ENCODE data around the gene SPATA21.
"Not testable (repeated sequence)": the region's sequence is repeated elsewhere in the genome, so short reads cannot be mapped to it uniquely, and the experiment has no call there.

The SPATA21 gene

DNA sequence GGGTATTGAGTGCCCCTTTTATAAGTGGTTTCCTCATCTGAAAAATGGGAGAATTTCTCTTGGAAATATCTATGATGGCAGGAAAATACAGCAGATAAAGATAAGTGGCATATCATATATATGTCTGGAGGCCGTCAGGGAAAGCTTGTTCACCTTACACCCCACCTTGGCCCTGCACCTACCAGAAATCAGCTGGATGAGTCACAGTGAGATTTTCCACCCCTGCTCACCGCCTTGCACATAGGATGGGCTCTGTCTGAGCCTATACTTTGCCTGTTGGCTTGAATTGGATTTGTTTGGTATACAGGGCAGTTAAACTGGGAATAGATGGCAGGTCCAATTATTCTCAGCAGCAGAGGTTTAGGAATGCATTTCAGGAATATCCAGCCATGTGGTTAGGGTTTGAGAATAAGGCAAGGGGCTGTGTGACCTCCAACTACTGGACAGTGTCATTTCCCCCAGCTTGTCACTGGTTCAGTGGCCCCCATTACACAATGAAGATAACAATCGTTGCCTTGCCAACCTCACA lies at the start of gene SPATA21:
SPATA21 (minus strand) TSS at position 479 of the 529 bp plus-strand sequence. CDS start 6,053 bp downstream, outside the sequence.
- DNase-seq = no peak

GRCh38 chr1:16487011-16487410 lies 49.8 kb upstream of the SPATA21 start:
- DNase-seq = not testable (repeated sequence)

DNA sequence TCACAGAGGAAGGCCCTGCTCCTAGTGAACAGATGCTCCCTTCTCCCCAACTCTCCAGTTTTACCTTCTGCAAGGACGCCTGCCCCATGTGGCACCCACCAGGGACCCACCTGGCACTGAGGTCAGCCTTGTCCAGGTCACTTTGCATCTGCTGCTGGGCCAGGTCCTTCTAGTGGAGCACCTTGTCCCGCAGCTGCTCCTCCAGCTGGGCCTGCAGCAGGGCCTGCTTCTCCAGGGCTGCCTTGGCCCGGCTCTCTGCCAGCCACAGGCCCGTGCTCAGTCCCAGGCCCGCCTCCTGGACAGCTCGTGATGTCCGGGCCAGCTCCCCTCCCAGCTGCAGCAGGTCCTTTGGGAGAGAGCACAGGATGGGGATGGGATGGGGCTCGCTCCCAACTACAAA lies 49.1 kb upstream of the SPATA21 start:
- not testable (repeated sequence) for DNase-seq

GRCh38 chr1:16484931-16485330 lies 47.7 kb upstream of the SPATA21 start:
- DNase-seq = no peak

GRCh38 chr1:16484501-16484835 lies 47.2 kb upstream of the SPATA21 start:
- no peak for DNase-seq

- DNase-seq = not testable (repeated sequence)
Observed at GRCh38 chr1:16483639-16484500, 46.6 kb upstream of the SPATA21 start.

DNA sequence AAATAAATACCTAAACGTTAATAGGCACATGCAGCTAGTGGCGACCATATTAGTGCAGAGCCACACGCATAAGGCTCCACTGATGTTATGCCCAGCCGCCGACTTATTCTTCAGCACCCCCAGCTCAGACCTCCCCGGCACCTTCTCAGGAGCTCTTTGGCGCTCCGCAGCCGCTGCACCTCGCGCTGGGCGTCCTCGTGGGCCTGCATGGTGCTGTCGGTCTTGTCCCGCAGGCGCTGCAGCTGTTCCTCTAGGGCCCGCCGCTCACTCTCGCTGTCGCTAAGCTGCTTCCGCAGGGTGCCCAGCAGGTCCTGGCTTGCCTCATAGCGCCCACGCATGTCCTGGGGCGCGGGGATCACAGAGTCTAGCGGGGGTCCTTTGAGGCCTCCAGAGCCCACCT lies 45.9 kb upstream of the SPATA21 start:
- not testable (repeated sequence) for DNase-seq

GRCh38 chr1:16478091-16478490 lies 40.9 kb upstream of the SPATA21 start:
- DNase-seq = no peak

GRCh38 chr1:16475771-16476770 lies 38.8 kb upstream of the SPATA21 start:
- DNase-seq = not testable (repeated sequence)

- DNase-seq = not testable (repeated sequence)
Observed at GRCh38 chr1:16474891-16475290, 37.7 kb upstream of the SPATA21 start.

DNA sequence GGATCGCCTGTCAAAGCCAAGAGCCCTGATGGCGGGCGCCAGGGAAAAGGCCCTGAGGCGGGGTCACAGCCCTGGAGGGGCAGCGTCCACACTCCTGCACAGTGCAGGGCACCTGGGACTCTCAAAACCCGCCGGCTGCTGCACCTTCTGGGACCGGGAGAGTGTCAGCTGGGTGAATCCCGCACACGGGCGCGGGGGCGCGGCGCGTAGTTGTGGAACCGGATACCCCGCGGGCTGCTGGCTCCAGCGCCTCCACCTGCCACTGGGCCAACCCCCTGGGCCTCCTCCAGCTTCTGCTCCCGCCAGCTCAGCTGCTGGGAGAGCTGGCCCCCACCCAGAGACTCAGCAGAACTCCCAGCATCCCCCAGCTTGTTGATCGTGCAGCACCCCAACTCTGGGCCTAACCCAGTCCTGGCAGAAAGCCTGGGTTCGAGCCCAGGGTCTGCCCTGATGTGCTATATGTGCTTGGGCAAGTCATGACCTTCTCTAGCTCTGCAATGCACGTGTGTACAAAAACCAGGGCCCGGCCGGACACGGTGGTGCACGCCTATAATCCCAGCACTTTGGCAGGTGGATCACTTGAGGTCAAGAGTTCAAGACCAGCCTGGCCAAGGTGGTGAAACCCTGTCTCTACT lies 37.1 kb upstream of the SPATA21 start:
- DNase-seq = no peak

DNA sequence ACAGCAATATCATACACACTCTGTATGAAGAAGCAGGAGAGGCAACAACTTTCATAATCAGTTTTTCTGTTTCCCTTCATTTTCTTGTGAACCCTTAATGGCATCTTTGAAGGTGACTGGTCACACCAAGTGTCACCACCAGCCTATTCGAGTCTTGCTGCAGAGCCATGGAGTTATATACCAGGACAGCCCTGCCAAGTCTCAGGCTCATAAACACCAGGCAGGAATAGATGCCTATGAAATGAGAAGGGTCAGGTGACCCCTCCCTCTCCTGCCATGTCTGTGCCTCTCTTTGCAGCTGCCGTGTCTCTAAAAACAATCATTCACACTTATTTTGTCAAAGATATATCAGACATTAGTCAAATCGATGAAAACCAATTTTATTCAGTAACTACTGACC lies 31.3 kb upstream of the SPATA21 start:
- DNase-seq = no peak

DNA sequence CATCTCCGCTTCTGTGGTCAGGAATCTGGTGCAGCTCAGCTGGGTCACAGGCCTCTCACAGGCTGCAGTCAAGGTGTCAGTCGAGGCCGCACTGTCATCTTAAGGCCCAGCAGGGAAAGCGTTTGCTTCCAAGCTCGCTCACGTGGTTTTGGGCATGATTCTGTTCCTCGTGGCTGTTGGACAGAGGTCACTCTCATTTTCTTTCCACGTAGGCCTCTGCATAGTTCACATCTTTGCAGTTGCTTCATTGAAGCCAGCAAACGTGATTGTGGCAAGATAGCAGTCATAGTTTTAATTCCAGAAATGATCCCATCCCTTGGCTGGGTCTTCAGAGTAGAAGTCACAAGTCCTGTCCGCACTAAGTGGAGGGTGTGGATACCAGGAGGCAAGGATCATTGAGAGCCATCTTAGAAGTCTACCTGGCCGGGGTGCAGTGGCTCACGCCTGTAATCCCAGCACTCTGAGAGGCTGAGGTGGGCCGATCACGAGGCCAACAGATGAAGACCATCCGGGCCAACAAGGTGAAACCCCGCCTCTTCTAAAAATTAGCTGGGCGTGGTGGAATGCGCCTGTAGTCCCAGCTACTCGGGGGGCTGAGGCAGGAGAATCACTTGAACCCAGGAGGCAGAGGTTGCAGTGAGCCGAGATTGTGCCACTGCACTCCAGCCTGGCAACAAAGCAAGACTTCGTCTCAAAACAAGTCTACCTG lies 27.8 kb upstream of the SPATA21 start:
- DNase-seq = no peak

GRCh38 chr1:16462773-16463330 lies 25.6 kb upstream of the SPATA21 start:
- DNase-seq = no peak

GRCh38 chr1:16461681-16462080 lies 24.5 kb upstream of the SPATA21 start:
- no peak for DNase-seq

DNA sequence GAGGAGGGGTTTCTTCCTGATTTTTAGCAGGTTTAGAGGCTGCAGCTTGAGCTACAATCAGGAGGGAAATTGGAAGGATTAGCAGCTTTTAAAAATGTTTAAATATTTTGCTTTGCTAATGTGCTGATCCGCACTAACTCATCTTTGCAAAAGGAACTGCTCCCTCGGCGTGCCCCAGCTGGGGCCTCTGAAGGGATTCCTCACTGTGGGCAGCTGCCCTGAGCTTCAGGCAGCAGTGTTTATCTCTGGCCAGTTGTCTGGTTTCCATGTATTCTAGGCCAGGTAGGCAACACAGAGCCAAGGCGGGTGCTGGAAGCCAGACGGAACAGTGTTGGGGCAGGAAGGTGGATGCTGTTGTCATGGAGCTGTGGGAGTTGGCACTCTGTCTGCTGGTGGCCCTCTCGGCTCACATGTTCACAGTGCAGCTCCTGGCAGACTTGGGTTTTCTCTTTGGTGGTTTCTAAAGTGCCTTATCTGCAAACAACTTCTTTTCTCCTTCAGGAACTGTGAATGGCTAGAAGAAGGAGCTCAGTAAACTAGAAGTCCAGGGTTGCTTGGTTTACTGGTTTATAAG lies 22.2 kb upstream of the SPATA21 start:
- DNase-seq = no peak

- no peak for DNase-seq
Observed at GRCh38 chr1:16458831-16459230, 21.6 kb upstream of the SPATA21 start.

DNA sequence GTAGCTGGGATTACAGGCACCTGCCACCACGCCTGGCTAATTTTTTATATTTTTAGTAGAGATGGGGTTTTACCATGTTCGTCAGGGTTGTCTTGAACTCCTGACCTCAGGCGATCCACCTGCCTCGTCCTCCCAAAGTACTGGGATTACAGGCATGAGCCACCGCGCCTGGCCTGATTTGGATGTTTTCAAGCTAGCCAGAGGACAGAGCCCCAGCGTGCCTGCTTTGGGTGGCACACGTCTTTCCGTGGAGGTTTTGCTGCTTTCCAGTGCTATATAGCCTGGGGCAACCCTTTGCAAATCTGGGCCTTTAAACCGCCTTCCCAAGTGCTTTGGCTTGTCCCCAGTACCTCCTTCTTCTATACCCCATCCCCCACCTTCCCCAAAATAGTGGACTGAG lies 18.9 kb upstream of the SPATA21 start:
- not testable (repeated sequence) for DNase-seq

GRCh38 chr1:16454909-16455308 lies 17.7 kb upstream of the SPATA21 start:
- DNase-seq = not testable (repeated sequence)

DNA sequence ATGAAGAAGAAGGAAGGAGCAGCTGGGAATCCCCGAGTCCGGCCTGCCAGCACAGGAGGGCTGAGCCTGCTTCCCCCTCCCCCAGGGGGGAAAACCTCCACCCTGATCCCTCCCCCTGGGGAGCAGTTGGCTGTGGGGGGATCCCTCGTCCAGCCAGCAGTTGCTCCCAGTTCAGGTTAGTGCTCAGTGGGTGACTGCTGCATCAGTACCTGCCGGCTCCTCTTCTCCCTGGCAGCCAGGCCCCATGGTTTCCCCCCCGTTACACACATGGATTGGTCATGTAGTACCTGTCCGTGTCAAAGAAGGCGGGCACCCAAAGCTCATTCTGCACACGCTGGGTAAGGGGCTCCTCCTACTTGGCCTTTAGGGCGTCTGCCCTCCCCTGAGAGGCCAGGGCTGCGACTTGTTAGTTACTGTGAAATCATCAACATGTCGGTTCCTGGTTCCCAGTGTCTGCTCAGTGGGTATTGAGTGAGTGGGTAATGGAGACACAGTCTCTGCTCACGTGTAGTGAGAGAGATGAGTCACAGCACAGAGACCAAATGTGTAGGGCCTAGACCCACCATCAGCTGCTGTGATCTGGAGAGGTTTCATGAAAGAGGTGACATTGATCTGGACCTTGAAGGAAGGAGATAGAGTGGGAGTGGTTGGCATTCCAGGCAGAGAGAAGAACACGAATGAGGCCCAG lies 14.8 kb upstream of the SPATA21 start:
- DNase-seq = no peak

Measured in stimulated activated CD4-positive, alpha-beta T cell treated with anti-CD3 and anti-CD28 coated beads, Interleukin-4, amount 100 ng/mL, for 24 hours (primary cell).